GM12873 (cell line): ENCODE measurements around the gene DENND1A.

ENCODE experiments used
- CTCF ChIP-seq: IDR thresholded peaks from 2 replicates; pipeline ENCODE4 v1.5.1; 2012; ENCODE audit warnings: low read depth, mild to moderate bottlenecking, moderate library complexity, low read length, control low read depth; ENCODE audit not compliant: insufficient read depth; ENCODE audit errors: missing control alignments

DENND1A gene

GRCh38 chr9:123828449-123828848 lies 101.5 kb downstream of the DENND1A start:
- no peak for TF ChIP-seq CTCF

GRCh38 chr9:123825342-123826060 lies 104.4 kb downstream of the DENND1A start:
- TF ChIP-seq CTCF: no peak

GRCh38 chr9:123823194-123823947 lies 106.6 kb downstream of the DENND1A start:
- no peak for TF ChIP-seq CTCF

GRCh38 chr9:123821619-123822018 lies 108.3 kb downstream of the DENND1A start:
- TF ChIP-seq CTCF: no peak

- TF ChIP-seq CTCF: no peak
Measured at GRCh38 chr9:123820139-123820538, 109.8 kb downstream of the DENND1A start.

- no peak for TF ChIP-seq CTCF
Measured at GRCh38 chr9:123816817-123817472, 113.0 kb downstream of the DENND1A start.

GRCh38 chr9:123814496-123814895 lies 115.4 kb downstream of the DENND1A start:
- no peak for TF ChIP-seq CTCF
